HG03066 (cell line): ENCODE data around the gene ZDHHC21.

Experiments
- ATAC-seq: cut with Tn5 transposase; IDR thresholded peaks from one replicate; pipeline ENCODE4 v1.9.1; 2021; ENCODE audit warnings: low read depth; ENCODE audit not compliant: unreplicated experiment

ZDHHC21 gene

GRCh38 chr9:14693251-14693861 is at the start of gene ZDHHC21:
Gene ZDHHC21, minus strand, starts transcription at chr9:14693432. Its CDS starts 19,092 bp downstream, at chr9:14674340.
- ATAC-seq = peak; percentile 85

- ATAC-seq = peak; percentile 83
Measured at GRCh38 chr9:14741369-14741768, 48.1 kb upstream of the ZDHHC21 start.

- no peak for ATAC-seq
Measured at GRCh38 chr9:14733133-14733532, 39.9 kb upstream of the ZDHHC21 start.

GRCh38 chr9:14731294-14731981 is 38.2 kb upstream of the ZDHHC21 start:
- no peak for ATAC-seq

- ATAC-seq = no peak
Measured at GRCh38 chr9:14730461-14730898, 37.2 kb upstream of the ZDHHC21 start.

GRCh38 chr9:14723301-14723700 is 30.1 kb upstream of the ZDHHC21 start:
- no peak for ATAC-seq

GRCh38 chr9:14722391-14723035 is 29.3 kb upstream of the ZDHHC21 start, which contains the start of gene CER1:
Gene CER1, minus strand, starts transcription at chr9:14722733. Its CDS starts 61 bp downstream, at chr9:14722672.
- no peak for ATAC-seq

- no peak for ATAC-seq
Measured at GRCh38 chr9:14719231-14719923, 26.1 kb upstream of the ZDHHC21 start.

- no peak for ATAC-seq
Measured at GRCh38 chr9:14715102-14715501, 21.9 kb upstream of the ZDHHC21 start.

- no peak for ATAC-seq
Measured at GRCh38 chr9:14713187-14713767, 20.0 kb upstream of the ZDHHC21 start.

- ATAC-seq = no peak
Measured at GRCh38 chr9:14710804-14711203, 17.6 kb upstream of the ZDHHC21 start.

GRCh38 chr9:14706530-14707140 is 13.4 kb upstream of the ZDHHC21 start:
- ATAC-seq = no peak

GRCh38 chr9:14705079-14705478 is 11.8 kb upstream of the ZDHHC21 start:
- ATAC-seq = no peak

- no peak for ATAC-seq
Measured at GRCh38 chr9:14704281-14704680, 11.0 kb upstream of the ZDHHC21 start.

GRCh38 chr9:14702200-14702720 is 9.0 kb upstream of the ZDHHC21 start:
- no peak for ATAC-seq

GRCh38 chr9:14692470-14693250 is 572 bp downstream of the ZDHHC21 start:
- peak; percentile 40 for ATAC-seq

GRCh38 chr9:14690948-14691730 is 2.1 kb downstream of the ZDHHC21 start:
- ATAC-seq = no peak

- no peak for ATAC-seq
Measured at GRCh38 chr9:14687042-14687719, 6.1 kb downstream of the ZDHHC21 start.
